Right kidney (tissue), 1 donor: ENCODE results near the gene RASL10B.
"Not testable (repeated sequence)": the region's sequence is repeated elsewhere in the genome, so short reads cannot be mapped to it uniquely, and the experiment has no call there.

Experiments used
- DNase-seq: peaks from one replicate; pipeline ENCODE4 v3.0.0-alpha.2; 2016

The RASL10B gene

DNA sequence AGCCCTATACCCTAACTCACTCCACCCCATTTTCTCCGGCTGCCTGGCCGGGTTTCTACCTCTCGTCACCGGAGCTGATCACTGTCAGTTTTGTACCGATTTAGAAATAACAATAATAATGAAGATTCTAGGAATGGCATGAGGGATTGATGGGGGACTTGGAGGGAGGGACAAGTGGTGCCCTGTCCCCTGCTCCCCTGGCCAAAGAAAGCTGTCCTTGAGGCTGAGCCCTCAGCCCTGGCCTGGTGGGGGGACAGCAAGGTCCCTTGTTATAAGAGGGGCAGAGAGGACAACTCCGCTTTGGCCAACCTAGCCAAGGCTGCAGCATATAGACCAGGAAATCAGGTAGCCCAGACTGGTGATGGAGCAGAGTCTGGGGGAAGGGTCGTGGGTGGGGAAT lies 11.1 kb downstream of the RASL10B start:
- DNase-seq, result no peak

DNA sequence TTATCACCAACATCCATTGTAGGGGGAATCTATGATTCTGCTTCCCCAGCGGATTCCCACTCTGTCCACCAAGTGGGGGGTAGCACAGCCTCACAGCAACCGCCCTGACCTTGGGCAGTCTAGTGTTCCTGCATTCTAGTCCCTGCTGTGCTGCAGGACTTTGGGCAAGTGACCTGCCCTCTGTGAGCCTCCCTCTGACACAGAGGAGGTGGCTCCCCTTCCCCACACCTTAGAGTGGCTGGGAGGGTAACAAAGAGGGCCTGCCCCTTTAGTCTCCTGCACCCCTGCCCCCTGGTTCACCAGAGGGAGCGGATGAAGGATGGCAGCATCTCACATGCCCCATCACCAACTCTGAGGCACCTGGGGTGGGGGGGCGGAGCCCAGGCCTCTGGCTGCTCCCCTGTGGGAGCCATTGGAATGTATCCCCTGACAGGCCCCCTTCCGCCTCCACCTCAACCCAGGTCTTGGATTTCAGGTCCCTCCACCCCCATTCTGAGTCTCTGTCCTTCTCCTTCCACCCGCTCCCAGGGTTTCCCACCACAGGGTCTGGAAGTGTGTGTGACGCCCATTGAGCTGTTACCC lies 11.5 kb downstream of the RASL10B start:
- no peak for DNase-seq

DNA sequence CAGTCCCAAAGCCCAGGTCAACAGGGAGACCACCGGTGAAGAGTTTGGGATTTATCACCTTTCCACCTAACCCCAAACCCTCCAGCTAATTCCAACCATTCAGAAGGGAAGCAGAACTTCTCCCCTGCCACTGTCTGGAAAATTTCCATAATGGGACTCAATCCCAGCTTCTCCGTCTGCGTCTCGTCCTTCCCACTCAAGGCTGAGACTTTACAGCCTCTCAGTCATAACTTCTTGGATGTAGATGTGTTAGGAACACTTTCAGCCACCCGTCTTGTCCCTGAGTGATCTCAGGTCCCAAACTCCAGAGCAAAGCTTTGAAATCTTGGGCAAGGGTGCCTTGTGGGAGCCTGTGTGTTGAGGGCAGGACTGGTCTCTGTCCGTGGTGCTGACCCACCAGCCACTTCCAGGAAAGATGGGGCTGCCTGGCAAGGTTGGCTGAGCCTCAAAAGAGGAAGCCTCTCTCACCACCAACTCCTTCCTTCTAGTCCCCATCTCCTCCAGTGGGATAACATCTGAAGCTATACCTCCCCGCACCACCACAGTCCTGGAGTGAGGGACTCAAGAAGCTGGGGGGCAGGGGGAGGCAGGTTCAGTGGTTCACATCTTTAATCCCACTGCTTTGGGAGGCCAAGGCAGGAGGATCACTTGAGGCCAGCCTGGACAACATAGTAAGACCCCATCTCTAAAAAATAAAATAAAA lies 12.3 kb downstream of the RASL10B start:
- DNase-seq, result no peak

DNA sequence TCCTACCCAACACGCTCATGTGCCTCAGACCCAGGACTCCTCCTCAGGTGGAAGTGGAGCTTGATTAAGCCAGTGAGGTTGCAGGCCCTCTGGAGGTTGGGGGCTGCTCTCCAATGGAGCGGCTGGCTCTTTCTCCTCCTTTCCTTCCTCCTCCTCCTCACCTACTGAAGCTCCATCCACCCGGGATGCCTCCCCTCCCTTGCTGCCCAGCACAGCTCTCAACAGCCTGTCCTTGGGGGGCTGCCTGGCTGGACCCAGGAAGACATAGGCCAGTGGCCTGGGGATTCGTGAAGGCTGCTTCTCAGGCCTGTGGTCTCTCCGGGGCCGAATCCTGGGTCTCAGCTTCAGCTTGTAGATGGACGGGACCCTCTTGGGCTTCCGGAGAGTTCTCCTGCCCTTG lies 13.4 kb downstream of the RASL10B start:
- no peak for DNase-seq

DNA sequence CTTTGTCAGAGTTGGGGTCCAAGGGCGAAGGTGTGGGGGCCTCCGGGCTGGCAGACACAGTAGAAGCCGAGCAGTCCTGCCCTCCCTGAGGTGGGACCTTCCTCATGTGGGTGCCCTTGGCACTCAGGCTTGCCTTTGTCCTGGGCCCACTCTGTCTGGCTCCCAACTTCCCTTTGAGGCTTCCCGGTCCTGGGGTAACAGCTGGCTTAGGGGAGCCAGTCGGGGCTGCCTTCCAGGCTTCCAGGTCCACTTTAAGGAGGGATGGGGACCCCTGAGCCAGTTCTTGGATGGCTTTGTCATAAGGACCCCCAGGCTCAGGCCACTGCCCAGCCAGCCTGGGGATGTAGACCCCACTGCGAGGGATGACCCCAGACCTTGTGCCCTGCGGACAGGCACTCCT lies 13.8 kb downstream of the RASL10B start:
- no peak for DNase-seq

DNA sequence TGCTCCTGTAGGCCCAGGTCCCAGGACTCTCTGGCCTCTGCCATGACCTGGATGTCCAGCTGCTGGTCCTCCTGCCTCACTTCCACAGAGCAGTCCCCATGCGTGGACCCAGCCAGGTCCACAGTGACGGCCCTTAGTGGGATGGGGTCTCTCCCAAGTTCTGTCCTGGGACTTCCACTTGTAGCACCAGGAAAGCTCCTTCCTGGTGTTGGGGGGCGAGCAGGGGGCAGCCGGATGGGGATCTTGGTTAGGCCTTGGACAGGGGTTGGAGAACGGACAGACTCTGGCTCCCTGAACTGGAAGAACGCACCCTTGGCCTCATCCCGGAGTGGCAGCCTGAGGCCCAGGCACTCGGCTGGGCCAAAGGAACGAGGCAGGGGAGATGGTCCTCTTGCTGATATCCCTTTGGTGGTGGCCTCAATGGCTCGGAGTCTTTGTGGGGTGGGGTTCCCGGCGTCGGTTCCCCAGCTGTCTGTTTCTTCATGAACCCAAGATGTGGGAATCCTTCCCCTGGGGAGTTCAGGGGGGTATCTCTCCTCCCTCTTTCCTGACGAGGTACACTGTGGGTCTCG lies 14.4 kb downstream of the RASL10B start:
- DNase-seq, result no peak

DNA sequence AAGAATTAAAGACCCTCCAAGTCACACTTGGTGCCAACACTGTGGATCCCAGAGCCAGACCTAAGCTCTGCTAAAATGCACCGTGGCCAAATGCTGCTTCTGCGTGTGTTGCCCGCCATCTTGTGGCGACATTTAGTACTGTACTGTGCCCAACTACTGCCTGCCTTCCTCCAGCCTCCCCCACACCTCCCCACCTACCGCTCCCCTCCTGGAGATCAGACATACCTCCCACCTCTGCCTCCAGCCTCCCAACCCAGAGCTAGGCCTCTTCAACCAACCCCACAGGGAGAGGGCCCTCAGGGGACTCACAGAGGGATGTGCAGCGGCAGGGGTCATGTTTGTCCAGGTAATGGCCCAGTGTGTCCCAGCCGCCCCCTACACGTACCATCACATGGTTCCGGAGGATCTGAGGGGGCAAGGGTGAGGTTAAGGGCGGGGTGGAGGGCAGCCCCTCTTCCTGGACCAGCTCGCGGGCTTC lies 16.1 kb downstream of the RASL10B start:
- peak; percentile 56 for DNase-seq

DNA sequence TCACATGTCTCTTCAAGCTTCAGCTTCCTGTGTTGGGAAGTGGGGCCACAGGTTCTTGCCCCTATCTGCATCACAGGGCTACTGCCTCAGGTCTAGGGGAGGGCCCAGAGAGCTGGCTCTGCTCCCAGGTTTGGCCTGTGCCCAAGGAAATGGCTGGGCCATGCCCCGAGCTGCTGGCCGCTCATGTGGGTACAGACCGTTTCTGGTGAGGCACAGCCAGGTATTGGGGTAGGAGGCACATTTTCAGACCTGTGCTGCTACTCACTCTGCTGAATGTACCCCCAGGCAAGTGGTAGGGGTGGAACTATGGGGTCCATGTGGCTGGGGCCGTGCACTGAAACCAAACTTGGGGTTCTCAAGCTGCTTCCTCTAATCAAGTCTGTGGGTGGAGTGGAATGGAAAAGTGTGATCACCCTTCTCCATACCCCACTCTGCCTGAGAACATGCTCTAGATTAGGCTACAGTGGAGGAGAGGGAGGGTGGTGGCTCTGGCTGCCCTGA lies 17.0 kb downstream of the RASL10B start:
- DNase-seq, result no peak

DNA sequence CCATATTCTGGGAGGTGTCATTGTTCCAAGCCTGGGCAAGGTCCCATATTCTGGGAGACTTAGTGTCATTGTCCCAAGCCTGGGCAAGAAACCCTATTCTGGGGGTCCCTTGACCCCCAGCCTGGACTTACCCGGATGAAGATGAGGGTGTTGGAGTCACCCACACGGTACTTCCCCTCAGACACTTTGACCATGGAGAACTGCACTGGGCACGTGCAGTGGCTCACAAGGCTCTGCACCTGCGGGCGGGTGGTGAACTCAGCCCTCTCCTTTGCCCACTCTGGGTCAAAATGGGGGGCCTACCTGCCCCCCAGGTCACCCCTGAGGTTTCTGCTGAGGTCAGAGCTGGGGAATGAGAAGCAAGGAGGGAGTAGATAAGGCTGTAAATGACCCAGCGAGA lies 17.5 kb downstream of the RASL10B start:
- DNase-seq, result no peak

DNA sequence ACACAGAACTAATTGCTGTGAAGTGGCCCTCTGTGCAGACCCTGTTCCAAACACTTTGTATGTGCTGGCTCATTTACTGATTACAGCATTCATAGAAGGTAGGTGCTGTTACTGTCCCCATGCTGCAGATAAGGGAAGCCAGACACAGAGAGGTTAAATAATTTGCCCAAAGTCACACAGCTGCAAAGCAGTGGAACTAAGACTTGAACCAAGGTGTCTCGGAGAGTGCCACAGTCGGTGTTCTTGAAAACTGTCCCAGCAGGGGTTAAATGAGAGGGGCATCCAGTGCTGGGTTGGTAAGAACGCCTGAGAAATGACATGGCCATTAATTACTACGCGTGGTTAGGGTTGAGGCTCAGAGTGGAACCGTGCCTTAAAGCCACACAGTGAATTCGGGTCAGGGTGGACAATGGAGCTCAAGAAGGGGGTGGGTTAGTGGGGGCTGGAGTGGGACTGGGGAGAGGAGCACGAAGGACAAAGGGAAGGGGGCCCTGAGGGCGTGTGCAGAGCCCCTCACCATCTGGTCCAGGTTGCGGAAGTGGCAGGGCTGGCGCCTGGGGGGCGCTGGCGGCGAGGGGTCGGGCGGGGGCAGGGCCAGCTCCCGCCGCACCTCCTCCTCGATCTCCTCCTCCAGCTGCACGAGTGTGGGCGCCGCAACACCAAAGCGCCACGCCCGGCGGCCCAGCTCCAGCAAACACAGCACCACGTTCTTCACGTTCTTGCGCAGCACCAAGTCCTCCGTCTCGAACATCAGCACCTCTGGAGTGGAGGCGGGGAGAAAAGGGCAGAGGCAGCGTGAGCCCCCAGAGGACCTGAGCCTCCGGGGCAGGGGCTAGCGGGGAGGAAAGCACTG lies 18.3 kb downstream of the RASL10B start:
- no peak for DNase-seq

DNA sequence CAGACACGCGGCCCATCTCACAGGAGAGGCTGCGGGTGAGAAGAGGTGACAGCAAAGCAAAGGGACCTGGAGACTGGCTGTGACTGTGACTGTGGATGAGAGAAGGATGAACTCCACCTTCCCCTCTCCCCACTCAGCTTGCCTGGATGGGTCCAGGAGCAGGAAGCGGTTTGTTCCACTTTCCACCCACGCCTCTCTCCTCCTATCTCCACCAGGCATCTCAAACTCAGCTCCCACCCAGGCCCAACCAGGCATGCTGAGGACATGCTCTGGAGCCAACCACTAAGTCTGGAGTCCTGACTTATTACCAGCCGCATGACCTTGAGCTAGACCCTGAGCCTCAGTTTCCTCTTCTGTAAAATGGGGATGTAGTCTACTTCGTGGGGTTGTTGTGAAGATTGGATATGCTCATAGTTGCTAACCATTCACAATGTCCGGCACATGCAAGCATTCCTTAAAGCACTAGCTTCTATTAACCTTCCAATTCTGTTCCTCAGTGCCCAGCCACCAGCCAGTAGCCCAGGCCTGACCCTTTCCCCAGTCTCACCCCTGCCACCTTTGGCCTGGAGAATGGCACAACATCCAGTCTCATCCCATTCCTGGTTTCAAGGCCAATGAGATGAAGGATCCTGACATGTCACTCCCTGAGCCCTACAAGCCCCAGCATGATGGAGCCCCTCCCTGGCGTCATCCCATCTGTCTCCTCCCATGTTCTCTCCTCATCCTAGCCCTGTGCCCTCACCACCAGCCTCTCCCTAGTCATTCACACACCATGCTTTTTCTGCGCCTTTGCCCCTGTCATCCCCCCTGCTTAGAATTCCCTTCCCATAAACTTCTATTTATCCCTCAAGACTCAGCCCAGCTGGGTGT lies 19.3 kb downstream of the RASL10B start:
- DNase-seq, result no peak

DNA sequence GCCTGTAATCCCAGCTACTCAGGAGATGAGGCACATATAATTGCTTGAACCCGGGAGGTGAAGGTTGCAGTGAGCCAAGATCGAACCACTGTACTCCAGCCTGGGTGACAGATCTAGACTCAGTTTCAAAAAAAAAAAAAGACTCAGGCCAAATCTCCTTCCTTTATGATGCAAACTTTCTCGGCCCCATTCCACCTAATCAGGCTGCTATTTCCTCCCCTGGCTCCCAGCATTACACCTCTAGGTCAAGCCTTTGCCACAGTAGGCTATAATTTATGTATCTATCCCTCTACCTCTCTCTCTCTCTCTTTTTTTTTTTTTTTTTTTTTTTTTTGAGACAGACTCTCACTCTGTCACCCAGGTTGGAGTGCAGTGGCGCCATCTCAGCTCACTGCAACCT lies 20.1 kb downstream of the RASL10B start:
- DNase-seq, result not testable (repeated sequence)

DNA sequence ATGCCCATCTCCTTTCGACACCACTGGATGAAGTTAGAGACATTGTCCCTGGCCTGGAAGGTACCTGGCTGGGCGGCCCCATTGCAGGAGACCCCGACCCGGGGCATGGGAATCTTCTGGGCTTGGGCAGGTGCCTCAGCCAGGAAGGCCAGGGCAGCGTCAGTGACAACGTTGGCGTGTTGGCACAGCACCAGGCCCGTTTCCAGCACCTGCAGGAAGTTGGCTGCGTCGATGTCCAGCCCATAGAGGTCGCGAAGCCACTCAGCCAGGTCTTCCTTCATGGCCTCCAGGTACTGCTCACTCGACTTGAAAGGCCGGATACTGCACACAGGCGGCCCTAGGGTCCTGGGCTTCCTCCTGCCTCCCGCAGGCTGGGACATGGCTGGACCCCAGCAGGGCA lies 21.0 kb downstream of the RASL10B start:
- DNase-seq, result no peak

DNA sequence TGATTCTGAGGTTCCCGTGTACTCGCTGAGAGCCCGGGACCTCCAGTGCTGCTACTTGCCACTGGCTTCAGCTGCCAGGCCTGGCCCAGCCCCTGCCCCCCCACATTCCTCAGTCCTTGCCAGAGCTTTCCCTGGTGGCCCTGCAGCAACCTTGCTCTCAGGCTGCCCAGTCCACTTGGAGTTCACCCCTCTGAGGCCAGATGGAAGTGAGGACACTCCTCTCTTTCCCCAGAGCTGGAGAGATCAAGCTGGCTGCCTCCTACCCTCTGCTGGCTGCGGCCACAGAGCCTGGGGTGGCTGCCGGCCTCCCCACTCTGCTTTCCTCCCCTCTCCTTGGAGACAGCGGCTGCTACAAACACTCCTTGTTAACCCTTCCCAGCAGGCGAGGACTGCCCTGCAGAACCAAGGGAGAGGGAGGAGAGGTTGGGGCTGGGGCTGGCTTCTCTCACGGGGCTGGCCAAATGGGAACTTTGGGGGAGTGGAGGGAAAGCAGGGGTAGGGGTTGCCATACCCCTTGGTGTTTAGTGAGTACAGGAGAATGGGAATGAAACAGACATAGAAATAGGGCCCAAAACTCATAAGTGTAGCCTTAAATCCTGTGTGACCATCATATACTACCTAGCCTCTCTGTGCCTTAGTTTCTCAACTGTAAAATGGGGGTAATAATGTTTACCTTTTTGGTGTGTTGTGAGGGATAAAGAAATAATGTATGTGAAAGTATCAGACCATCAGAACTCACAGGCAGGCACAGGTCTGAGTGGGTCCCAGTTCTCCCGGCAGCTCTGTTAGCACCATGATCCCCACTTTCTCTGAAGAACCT lies 21.7 kb downstream of the RASL10B start, which contains the start of gene GAS2L2:
GAS2L2 (minus strand) TSS at position 295 of the 820 bp plus-strand sequence. CDS start 389 bp downstream, outside the sequence.
- DNase-seq, result no peak

DNA sequence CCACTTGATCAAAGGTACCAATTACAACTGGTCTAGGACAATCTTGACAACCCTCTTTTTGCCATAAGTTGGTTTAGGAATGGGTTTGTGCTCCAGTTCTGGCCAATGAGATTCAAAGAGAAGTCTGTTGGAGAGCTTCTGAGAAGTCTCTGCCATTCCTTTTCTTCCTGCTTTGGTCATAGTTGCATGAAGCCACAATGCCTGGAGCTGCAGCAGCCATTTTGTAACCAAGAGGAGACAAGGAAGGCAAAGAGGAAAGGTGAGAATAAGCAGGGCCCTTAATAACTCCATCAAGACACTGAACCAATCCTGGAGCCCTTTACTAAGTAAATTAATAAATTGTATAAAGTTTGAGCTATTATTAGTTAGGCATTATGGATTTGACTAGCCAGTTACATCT lies 25.8 kb downstream of the RASL10B start:
- DNase-seq, result no peak

DNA sequence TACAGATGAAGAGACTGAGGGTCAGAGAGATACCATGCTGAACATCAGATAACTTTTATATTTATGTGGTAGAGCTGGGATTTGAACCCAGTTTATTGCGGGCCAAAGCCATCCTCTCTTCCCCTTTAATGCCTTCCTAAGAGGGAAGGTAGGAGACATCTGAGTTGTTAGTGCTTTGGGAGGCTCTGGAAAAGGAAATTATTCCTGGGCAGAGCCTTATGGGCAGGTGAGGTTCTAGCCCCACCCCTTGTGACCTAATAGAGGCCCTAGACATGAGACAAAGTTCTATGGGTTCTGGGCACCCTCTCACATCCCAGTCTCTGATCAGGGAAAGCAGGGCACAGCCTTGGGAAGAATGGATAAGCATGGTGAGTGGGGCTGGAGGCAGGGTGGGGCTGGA lies 29.1 kb downstream of the RASL10B start, which contains the start of gene C17orf50:
C17orf50 (plus strand) TSS at position 301 of the 400 bp plus-strand sequence; CDS start at position 356, 55 bp downstream.
- DNase-seq, result no peak

DNA sequence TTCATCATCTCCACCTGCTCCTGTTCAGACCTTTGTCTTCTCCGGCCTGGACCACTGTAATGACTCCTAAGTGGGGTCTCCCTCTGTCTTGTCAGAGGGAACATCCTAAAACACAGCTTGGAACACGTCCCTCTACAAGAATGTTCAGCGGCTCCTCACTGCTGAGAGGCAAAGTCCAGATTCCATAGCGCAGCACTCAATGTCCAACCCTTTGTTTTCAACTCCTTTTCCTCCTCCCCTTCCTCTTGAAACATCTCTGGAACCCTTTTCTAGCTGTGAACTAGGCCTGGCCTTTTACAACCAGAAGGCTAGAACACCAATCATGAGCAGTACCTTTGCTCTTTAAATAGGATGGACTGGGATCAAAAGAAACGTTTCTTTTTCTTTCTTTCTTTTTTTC lies 30.2 kb downstream of the RASL10B start:
- DNase-seq, result no peak

DNA sequence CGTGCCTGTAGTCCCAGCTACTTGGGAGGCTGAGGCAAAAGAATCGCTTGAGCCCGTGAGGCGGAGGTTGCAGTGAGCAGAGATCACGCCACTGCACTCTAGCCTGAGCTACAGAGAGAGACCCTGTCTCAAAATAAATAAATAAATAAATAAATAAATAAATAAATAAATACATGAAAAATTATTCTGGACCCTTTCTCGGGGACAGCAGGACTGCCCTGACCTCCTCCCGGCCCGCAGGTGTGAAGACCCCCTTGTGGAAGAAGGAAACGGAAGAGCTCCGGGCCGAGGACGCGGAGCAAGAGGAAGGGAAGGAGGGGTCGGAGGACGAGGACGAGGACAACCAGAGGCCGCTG lies 32.3 kb downstream of the RASL10B start:
- DNase-seq, result no peak

DNA sequence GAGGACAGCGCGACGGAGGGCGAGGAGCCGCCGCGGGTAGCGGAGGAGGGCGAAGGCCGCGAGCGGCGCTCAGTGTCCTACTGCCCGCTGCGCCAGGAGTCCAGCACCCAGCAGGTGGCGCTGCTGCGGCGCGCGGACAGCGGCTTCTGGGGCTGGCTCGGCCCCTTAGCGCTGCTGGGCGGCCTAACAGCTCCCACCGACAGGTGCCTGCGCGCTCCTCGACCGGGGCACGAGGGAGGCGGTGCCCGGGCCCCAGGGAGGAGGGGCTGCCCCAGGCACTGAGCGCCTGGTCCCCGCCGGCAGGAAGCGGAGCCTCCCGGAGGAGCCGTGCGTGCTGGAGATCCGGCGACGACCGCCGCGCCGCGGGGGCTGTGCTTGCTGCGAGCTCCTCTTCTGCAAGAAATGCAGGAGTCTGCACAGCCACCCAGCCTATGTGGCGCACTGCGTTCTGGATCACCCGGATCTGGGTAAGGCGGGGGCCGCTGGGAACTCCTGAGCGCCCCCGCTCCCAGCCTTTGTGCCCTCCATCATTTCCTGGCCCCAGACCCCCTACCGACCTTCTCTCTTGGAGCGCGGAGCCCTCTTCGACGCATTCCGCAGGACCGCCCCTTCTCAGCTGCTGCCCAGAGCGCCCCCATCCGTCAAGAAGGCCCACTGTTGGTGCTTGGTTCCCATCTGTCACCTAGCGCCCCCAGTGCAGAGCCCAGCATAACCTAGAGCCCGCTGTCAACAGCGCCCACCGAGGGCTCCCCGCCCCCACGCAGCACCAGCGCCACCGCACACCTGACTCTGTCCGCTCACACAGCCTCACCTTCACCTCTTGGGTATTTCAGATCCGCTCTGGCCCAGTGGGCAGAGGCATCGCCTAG lies 32.9 kb downstream of the RASL10B start:
- peak; percentile 98 for DNase-seq
